Progenitor cell of endocrine pancreas (in vitro differentiated cells): ENCODE results near the gene GALNT15. TPM values are rescaled to one million over a fixed set of nuclear protein-coding genes. Genes with fewer than 3 reads are reported as not detected.

Experiments
- DNase-seq: peaks from one replicate; pipeline ENCODE4 v3.0.0; 2021; ENCODE audit warnings: low spot score; ENCODE audit not compliant: unreplicated experiment
- H3K27ac Mint-ChIP-seq: 2 replicates; pipeline ENCODE4 v1.8.0; 2021; ENCODE audit warnings: mild to moderate bottlenecking, moderate library complexity, mixed read lengths
- H3K27me3 Mint-ChIP-seq: 2 replicates; pipeline ENCODE4 v1.8.0; 2021; ENCODE audit warnings: mixed read lengths
- H3K36me3 Mint-ChIP-seq: 2 replicates; pipeline ENCODE4 v1.8.0; 2022; ENCODE audit warnings: mixed read lengths; ENCODE audit not compliant: insufficient read depth
- H3K4me1 Mint-ChIP-seq: 2 replicates; pipeline ENCODE4 v1.8.0; 2021; ENCODE audit warnings: low read depth, mixed read lengths
- H3K4me3 Mint-ChIP-seq: 2 replicates; pipeline ENCODE4 v1.8.0; 2021; ENCODE audit warnings: low read depth, mild to moderate bottlenecking, moderate library complexity, mixed read lengths
- H3K9me3 Mint-ChIP-seq: 2 replicates; pipeline ENCODE4 v1.8.0; 2021; ENCODE audit warnings: low read depth, mixed read lengths
- total RNA-seq: library from RNA; stranded (reverse); gene quantifications from 2 replicates; pipeline ENCODE4 v1.2.1, GENCODE V29; 2021
- TF ChIP-seq, protein P1 (sequence below): fragments of 200-600 bp; sonication (generic); IDR thresholded peaks from one replicate; pipeline ENCODE4 v1.5.0; 2021; ENCODE audit warnings: antibody characterized with exemption, mild to moderate bottlenecking; ENCODE audit not compliant: unreplicated experiment

The GALNT15 gene
- total RNA-seq, 1 donor from 2014 or later, result 0.46 TPM

DNA sequence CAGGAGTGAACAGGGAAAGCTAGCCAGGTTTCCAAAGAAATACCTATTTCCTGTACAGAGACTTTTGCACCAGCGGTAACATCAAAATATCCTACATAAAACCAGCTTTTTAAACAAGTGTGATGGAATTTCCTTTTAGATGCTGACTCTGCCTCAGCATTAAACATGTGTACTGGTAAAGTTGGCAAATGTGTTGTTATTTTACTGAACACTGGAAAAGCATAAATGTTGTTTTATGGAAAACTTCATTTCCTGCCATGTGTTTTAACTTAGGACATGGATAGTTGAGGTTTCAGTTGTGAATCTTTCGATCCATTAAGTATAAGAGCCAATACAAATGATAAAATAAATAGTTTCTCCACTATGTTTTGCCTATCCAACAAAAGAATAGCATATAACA lies 106.2 kb downstream of the GALNT15 start:
- Mint-ChIP-seq H3K4me3 (no peak overlapping the region), H3K27me3 (no peaks in the 10 kb centered on the region), H3K9me3 (no peaks in the 10 kb centered on the region), H3K27ac (no peak overlapping the region), H3K36me3 (peaks cover 5% of the 10 kb centered on the region), H3K4me1 (no peaks in the 10 kb centered on the region)
- TF ChIP-seq, protein P1, sequence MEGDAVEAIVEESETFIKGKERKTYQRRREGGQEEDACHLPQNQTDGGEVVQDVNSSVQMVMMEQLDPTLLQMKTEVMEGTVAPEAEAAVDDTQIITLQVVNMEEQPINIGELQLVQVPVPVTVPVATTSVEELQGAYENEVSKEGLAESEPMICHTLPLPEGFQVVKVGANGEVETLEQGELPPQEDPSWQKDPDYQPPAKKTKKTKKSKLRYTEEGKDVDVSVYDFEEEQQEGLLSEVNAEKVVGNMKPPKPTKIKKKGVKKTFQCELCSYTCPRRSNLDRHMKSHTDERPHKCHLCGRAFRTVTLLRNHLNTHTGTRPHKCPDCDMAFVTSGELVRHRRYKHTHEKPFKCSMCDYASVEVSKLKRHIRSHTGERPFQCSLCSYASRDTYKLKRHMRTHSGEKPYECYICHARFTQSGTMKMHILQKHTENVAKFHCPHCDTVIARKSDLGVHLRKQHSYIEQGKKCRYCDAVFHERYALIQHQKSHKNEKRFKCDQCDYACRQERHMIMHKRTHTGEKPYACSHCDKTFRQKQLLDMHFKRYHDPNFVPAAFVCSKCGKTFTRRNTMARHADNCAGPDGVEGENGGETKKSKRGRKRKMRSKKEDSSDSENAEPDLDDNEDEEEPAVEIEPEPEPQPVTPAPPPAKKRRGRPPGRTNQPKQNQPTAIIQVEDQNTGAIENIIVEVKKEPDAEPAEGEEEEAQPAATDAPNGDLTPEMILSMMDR, result no peak
- no peak for DNase-seq

Other genes starting within 250 kb of the GALNT15 start
- 25.1 and 27.8 TPM in 2 replicates for gene DPH3, start 90.3 kb downstream of the GALNT15 start, total RNA-seq
- 17.6 and 18.5 TPM in 2 replicates for gene OXNAD1, start 90.5 kb downstream of the GALNT15 start, total RNA-seq